ENCODE measurements around the gene SRGAP2. TPM values are rescaled to one million over a fixed set of nuclear protein-coding genes. Genes with fewer than 3 reads are reported as not detected.
"Not testable (repeated sequence)": the region's sequence is repeated elsewhere in the genome, so short reads cannot be mapped to it uniquely, and the experiment has no call there.

Gene SRGAP2
- polyA plus RNA-seq, 3 donors, result 45.0 to 51.8 (median 46.6) TPM

DNA sequence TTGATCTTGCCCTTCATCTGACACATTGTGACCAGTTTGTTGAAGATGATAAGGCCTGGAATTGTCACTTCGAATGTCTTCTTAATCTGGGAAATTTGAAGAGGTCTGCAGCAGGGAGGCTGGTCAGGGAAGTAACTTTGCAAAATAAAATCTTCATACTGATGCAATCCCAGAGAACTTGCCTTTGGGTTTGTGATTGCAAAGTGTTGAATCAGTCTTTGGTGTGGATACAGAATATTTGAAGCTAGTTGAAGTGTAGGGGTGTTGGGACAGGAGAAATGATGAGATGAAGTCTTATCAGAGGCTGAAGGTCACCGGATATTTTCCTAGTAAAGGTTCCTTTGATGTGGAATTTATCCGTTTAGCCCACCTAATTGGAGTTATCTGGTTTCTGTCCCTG, 42.1 kb downstream of the SRGAP2 start:
- DNase-seq (ENCODE audit: low read depth in 3 of 3, low spot score in 2 of 3), result not testable (repeated sequence)

DNA sequence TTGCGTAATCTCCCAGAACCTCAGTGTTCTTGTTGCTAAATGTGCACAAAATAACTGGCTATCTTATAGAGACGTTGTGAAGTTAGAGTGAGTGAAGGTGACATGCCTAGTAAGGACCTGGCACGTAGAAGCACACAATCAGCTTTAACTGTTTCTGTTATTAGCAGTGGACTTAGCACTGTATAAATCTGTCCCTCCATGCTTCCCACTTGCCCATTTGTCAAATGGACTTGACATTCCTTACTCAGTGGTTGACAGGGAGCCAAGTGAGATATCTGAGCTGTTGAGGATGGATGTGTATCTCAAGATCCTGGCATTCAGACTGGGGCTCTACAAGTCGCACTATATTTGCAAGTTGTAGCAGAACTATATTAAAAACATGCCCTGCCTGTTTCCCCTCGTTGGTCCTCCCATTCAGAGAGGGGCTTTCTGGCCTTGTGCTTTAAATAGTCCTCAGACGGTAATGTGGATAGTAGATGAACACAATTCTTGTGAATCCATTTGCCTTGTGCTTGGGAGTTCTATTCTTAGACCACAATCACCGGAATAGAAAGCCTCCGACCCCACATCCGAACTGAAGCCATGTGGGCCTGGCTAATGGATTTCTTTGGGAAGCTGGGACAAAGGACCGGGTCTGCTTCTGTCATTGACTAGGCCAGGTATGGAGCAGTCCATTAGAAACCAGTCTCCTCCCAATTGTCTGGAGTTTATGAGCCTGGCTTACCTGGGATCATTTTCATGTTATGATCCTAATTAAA, 43.0 kb downstream of the SRGAP2 start:
- not testable (repeated sequence) for DNase-seq (ENCODE audit: low read depth in 3 of 3, low spot score in 2 of 3)

GRCh38 chr1:206250953-206251681, 47.8 kb downstream of the SRGAP2 start:
- DNase-seq (ENCODE audit: low read depth in 3 of 3, low spot score in 2 of 3), result not testable (repeated sequence)

DNA sequence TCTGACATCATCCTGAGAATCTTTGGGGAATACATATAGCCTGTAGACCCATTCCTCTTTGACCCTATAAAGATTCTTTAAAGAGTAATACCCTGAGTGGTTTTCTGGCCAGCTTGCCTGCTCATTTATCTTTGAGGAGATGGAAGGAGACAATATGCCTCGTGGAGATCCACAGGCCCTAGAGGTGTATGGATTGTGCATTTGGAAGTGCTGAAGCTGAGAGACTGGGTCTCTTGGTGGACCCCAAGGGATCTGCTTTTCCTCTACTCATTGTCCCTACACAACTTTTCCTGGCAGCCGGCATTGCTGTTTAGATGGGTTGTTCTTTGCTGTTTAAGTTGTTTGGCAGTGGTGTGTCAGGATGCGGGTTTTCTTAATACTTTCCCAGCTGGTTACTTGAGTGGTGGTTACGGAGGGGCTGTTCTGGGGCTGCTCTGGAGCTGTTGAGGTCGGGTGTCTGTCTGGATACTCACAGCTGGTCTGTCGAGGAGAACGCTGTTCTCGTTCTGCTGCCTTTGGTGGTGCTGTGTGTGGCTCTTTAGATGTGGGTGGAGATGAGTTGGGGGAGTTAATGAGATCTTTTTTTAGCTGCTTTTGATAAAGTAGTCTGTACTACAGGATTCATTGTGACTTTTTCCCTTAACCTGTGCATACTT, 49.5 kb downstream of the SRGAP2 start:
- DNase-seq (ENCODE audit: low read depth in 3 of 3, low spot score in 2 of 3), result not testable (repeated sequence)

Other genes starting within 250 kb of the SRGAP2 start
- 1 to 10 TPM; 2.3 to 2.4 (median 2.3) TPM for gene RAB7B, start 200.1 kb upstream of the SRGAP2 start, polyA plus RNA-seq (ENCODE audit: insufficient read length in 3 of 3)
- gene CTSE, start 179.6 kb upstream of the SRGAP2 start, polyA plus RNA-seq (ENCODE audit: insufficient read length in 3 of 3), result under 1 TPM; 0.14 to 0.19 (median 0.19) TPM
- 1 to 10 TPM; 1.6 to 3.4 (median 3.0) TPM for gene RHEX, start 150.4 kb upstream of the SRGAP2 start, polyA plus RNA-seq (ENCODE audit: insufficient read length in 3 of 3)
- under 1 TPM; 0.65 to 0.72 (median 0.69) TPM for gene AVPR1B, start 86.2 kb upstream of the SRGAP2 start, polyA plus RNA-seq (ENCODE audit: insufficient read length in 3 of 3)
- gene FAM72A, start 702 bp upstream of the SRGAP2 start, polyA plus RNA-seq (ENCODE audit: insufficient read length in 3 of 3), result 1 to 10 TPM; 4.7 to 5.6 (median 5.0) TPM